ENCODE data around the gene FAM117B. TPM values are rescaled to one million over a fixed set of nuclear protein-coding genes. Genes with fewer than 3 reads are reported as not detected.

The FAM117B gene
- 3.6 and 4.9 TPM in 2 replicates for polyA plus RNA-seq (2011; rRNA removed)
- polyA plus RNA-seq (2012; cell fraction: cytosol; rRNA removed): 1.2 and 1.6 TPM in 2 replicates
- 1.2 and 1.5 TPM in 2 replicates for polyA plus RNA-seq (2012; cell fraction: nucleus; rRNA removed)
- 2.9 to 3.6 TPM (median 3.6 TPM) in 3 replicates for polyA plus RNA-seq (2017; fragmentation: RNase III; extraction: RNeasy Plus Mini Kit Qiagen cat#74134 plus additional on column Dnase treatment)
- polyA minus RNA-seq (2011; rRNA and poly(A)+ RNA removed): 5.2 and 6.9 TPM in 2 replicates

GRCh38 chr2:202634556-202635427 is at the start of gene FAM117B:
Gene FAM117B, plus strand, starts transcription at chr2:202634969. Its CDS starts 219 bp downstream, at chr2:202635188.
- Histone ChIP-seq H3K4me3 (peak within 1 kb of the TSS; percentile 88), H3K9me3 (no peaks in the 10 kb centered on the region), H3K27ac (peak within 1 kb of the TSS; percentile 93 to 98), H3K4me1 (peaks cover 25% of the 10 kb centered on the region; the same call in 2 of the 3 replicates), H3K4me2 (peak within 1 kb of the TSS; percentile 98)
- FAIRE-seq (no peak), DNase-seq (ENCODE audit: low read depth in 1 of 2, low spot score in 1 of 2) (peak; percentile 92 to 96), ATAC-seq (peak; percentile 92 to 98)
- CTCF ChIA-PET: interaction anchor here (1.1 to 1.4 kb wide), 2 partner anchors 15 to 236 kb away, joined by 3 to 5 read pairs; no protein-coding TSS in a partner anchor
- under 1% methylated on average over 19 of the region's 80 CpGs for WGBS (ENCODE audit: missing lambda C conversion rate)
- POLR2A ChIA-PET: interaction anchor here (0.5 to 2.0 kb wide), 7 partner anchors 13 to 413 kb away, joined by 3 to 16 read pairs (median 3); partner anchors contain the start of gene ICA1L
- TF ChIP-seq FOSB (CRISPR knock-in tag; IDR thresholded peaks at IDR 0.05) (no peak), EHMT2 (IDR thresholded peaks at IDR 0.05; ENCODE audit: low read depth) (no peak), HOXB5 (CRISPR knock-in tag; IDR thresholded peaks at IDR 0.05) (no peak), TFCP2L1 (CRISPR knock-in tag; IDR thresholded peaks at IDR 0.05) (0 out of 2 replicates have a peak, but pooled peaks have one; percentile 22), KDM1A (IDR thresholded peaks at IDR 0.05; ENCODE audit: low read depth) (peak; percentile 93), ESRRA (IDR thresholded peaks at IDR 0.05; ENCODE audit: borderline replicate concordance, low read length) (no peak), CHD4 (IDR thresholded peaks at IDR 0.05; ENCODE audit: borderline replicate concordance) (no peak), RCOR1 (IDR thresholded peaks at IDR 0.05; ENCODE audit: low read depth, low read length) (no peak), HOXA7 (CRISPR knock-in tag; IDR thresholded peaks at IDR 0.05) (no peak), MAZ (IDR thresholded peaks at IDR 0.05; ENCODE audit: borderline replicate concordance, low read depth, low read length) (no peak), HDAC2 (IDR thresholded peaks at IDR 0.05) (no peak), CBX2 (IDR thresholded peaks at IDR 0.05; ENCODE audit: borderline replicate concordance, low read depth) (no peak), HOXB13 (CRISPR knock-in tag; IDR thresholded peaks at IDR 0.05; ENCODE audit: low read depth) (no peak), CHD2 (IDR thresholded peaks at IDR 0.05; ENCODE audit: low read length, partially characterized antibody) (no peak), PBX3 (IDR thresholded peaks at IDR 0.05) (no peak), NR3C1 (IDR thresholded peaks at IDR 0.05) (no peak), POLR2AphosphoS2 (conservative IDR thresholded peaks at IDR 0.05; ENCODE audit: low read length) (no peak), BCL3 (IDR thresholded peaks at IDR 0.05) (peak; percentile 78; the same call in 2 of the 3 replicates), ELK1 (IDR thresholded peaks at IDR 0.05; ENCODE audit: low read depth, low read length) (no peak), EHF (CRISPR knock-in tag; IDR thresholded peaks at IDR 0.05) (no peak), CBX8 (IDR thresholded peaks at IDR 0.05) (no peak), RFX5 (IDR thresholded peaks at IDR 0.05) (peak; percentile 76; the same call in 1 of the 2 replicates), SREBF2 (IDR thresholded peaks at IDR 0.05) (no peak), HEYL (CRISPR knock-in tag; IDR thresholded peaks at IDR 0.05) (no peak), PHF8 (IDR thresholded peaks at IDR 0.05; ENCODE audit: borderline replicate concordance, low read depth) (peak; percentile 32; the same call in 1 of the 2 replicates), POLR2A (IDR thresholded peaks at IDR 0.05; ENCODE audit: low read length) (peak; percentile 53), EP300 (IDR thresholded peaks at IDR 0.05) (no peak), SMC3 (IDR thresholded peaks at IDR 0.05) (0 out of 3 replicates have a peak, but pooled peaks have one; percentile 12), FOSL2 (IDR thresholded peaks at IDR 0.05) (no peak), FOSL2 (CRISPR knock-in tag; IDR thresholded peaks at IDR 0.05) (peak; percentile 26; the same call in 1 of the 2 replicates), FOXS1 (CRISPR knock-in tag; IDR thresholded peaks at IDR 0.05) (no peak), USF2 (IDR thresholded peaks at IDR 0.05) (no peak; the same call in 1 of the 2 replicates), RAD21 (conservative IDR thresholded peaks at IDR 0.05 in 1 of 2, IDR thresholded peaks at IDR 0.05 in 1 of 2) (no peak; a peak in 1 of 5 replicates), CEBPB (IDR thresholded peaks at IDR 0.05) (no peak), NPAS2 (CRISPR knock-in tag; IDR thresholded peaks at IDR 0.05; ENCODE audit: borderline replicate concordance) (peak; percentile 91), ZFP36 (IDR thresholded peaks at IDR 0.05; ENCODE audit: borderline replicate concordance, partially characterized antibody) (no peak), E2F6 (IDR thresholded peaks at IDR 0.05; ENCODE audit: borderline replicate concordance, low read depth) (peak; percentile 58; the same call in 1 of the 2 replicates)
